Caki2 (cell line): ENCODE data around the gene FOXF1. TPM values are rescaled to one million over a fixed set of nuclear protein-coding genes. Genes with fewer than 3 reads are reported as not detected.

Experiments used
- DNase-seq: peaks from one replicate; pipeline ENCODE4 v3.0.0-alpha.2; 2015; ENCODE audit warnings: low read depth
- in situ Hi-C: cut with HindIII; loops from 2 replicates; pipeline ENCODE4 v1.10.0; 2016; ENCODE audit warnings: low sequenced_read_pairs, low pct_unique_long_range_greater_than_20kb, mixed read lengths
- total RNA-seq: library from RNA; depleted of rRNA; stranded (reverse); fragments of >200 nt; shearing (Covaris generic); gene quantifications from 2 replicates; pipeline ENCODE4 v1.2.3, GENCODE V29; 2014; ENCODE audit warnings: low replicate concordance; rRNA removed

FOXF1 gene
- total RNA-seq, 1 experiment from 2014 or later = 1.5 TPM

DNA sequence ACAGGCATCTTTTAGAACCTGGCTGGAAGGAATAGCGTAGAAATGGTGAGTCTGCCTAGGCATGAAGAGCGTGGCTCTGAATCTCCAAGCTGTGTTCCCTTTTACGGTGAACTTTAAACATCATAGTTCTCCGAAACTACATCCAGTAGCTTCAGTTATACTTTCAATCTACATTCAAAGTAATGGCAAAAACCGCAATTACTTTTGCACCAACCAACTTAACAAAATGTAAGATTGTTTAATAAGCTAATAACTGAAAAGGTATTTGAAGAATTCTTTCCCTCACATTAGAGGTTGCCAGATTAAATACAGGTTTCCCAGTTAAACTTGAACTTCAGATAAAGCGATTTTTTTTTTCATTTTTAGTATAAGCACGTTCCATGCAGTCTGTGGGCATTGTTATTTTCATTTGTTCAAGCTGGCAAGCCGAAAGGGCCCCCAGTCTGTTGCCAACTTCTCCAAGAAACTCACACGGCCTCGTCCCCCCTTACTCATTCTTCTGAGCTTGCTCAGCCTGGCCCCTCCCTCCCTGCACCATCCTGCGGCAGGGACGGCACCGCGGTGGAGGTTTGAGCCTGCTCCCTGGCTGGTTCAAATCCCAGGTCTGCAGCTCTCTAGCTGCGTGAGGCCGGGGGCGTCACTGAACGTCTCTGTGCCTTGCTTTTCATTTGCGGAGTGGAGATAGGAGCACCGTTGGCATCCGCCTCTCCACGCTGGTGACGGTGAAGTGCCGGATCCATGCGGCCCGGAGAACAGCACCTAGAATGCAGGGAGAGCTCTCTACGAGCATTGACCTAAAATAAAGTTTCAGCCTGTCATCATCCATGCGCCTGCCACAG is 48.2 kb downstream of the FOXF1 start:
- no peak for DNase-seq

DNA sequence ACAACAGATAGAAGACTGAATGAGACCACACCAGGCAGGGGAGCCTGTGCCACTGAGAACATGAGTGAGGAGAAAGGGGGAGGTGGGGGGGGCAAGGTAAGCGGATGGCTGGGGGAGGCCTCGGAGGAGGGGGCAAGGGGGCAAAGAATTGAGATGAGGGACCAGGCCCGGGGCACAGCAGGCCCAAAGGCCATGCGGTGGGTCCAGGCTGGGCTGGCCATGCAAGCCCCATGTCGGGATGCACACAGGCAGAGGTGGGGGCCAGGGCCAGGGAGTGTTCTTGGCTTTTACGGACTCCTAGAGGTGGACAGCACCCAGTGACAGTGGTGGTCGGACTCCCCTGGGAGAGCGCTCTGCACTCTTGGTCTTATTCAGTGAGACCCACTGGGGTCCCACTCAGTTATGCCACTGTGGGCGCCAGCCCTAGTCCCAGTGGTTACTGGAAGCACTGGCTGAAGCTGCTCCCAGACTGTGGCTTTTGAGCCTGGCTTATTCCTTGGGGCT is 49.5 kb downstream of the FOXF1 start:
- in situ Hi-C loops = no loop called here

More for the DNA sequence above, 48.2 kb downstream of the FOXF1 start:
- in situ Hi-C loops = no loop called here

DNA sequence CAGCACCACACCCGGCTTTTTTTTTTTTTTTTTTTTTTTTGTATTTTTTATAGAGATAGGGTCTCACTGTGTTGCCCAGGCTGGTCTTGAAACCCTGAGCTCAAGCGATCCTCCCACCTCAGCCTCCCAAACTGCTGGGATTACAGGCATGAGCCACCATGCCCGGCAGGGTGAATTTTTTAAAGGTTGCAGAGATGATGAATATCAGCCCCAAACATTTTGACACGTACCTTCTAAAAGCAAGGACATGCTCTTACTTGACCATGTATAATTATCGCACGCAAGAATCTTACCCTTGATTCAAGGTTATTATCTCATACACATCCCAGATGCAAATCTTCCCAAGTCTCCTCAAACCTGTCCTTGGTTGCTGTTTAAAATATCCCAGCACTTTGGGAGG is 52.0 kb downstream of the FOXF1 start:
- in situ Hi-C loops = no loop called here
- DNase-seq = no peak

More for the DNA sequence above, 49.5 kb downstream of the FOXF1 start:
- DNase-seq = no peak

DNA sequence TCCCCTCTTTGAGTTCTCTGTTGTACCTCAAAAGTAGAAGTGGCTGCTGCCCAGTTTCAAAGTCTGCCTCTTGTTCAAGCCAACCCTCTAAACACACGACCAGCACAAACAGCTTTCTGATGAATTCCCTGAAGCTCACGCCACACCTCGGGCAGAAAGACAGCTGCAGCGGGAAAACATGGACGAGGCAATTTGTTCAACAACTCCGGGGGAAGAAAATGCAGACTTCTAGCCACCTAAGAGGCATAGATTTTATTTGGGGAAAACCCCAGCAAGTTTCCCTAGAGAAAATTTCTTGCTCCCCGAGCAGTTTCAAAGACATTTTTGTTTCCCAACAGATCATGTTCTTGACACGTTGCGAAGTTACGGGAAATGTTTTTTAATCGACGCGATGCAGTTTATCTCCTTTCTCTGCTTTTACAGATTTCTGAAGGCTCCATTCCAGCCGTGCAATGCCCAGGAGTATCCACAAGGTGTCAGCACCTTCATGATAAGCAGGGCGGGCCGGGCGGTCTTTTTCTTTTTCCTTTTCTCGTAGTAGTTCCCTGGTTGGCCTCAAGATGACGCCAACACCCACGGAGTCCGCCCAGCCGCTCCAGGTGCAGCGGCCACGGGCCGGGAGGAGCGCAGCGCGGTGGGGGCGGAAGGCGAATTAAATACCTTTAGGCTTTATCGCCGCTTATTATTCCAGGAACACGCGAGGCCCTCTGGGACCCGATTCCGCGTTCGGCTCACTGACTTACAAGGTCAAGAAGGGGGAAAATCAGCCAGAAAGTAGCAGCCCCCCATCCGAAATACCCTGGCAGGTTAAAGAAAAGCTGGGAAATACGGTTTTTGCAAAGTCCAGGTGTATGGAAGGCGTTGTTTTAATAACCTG is 53.4 kb downstream of the FOXF1 start:
- in situ Hi-C loops = no loop called here
- DNase-seq = peak; percentile 82

Other genes with a start within 250 kb of the FOXF1 start
- 8.2 and 22.6 TPM in 2 replicates for gene MTHFSD, start 44.7 kb downstream of the FOXF1 start, total RNA-seq
- gene FOXC2, start 56.3 kb downstream of the FOXF1 start, total RNA-seq = 1.3 and 6.0 TPM in 2 replicates
- gene FOXL1, start 68.0 kb downstream of the FOXF1 start, total RNA-seq = 5.0 and 11.4 TPM in 2 replicates